ENCODE results near the gene FIBCD1. TPM values are rescaled to one million over a fixed set of nuclear protein-coding genes. Genes with fewer than 3 reads are reported as not detected.

FIBCD1 gene, protein sequence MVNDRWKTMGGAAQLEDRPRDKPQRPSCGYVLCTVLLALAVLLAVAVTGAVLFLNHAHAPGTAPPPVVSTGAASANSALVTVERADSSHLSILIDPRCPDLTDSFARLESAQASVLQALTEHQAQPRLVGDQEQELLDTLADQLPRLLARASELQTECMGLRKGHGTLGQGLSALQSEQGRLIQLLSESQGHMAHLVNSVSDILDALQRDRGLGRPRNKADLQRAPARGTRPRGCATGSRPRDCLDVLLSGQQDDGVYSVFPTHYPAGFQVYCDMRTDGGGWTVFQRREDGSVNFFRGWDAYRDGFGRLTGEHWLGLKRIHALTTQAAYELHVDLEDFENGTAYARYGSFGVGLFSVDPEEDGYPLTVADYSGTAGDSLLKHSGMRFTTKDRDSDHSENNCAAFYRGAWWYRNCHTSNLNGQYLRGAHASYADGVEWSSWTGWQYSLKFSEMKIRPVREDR
- total RNA-seq (2014; rRNA removed; shearing (Covaris generic)) (not detected in 2 replicates), total RNA-seq (2022) (not detected in 2 replicates), Bru-seq, nascent RNA (not detected), BruChase-seq, experiment 1, labeled RNA remaining after a 6-hour chase (not detected), BruChase-seq, experiment 2, labeled RNA remaining after a 2-hour chase (not detected)
- long read RNA-seq = 0 reads

GRCh38 chr9:130938652-130939404 is at the start of gene FIBCD1:
Gene FIBCD1 (minus strand): TSS chr9:130939247. CDS start chr9:130938607, 640 bp downstream.
- Histone ChIP-seq H3K9me2 (ENCODE audit: insufficient read depth, low read length) (no peaks in the 10 kb centered on the region), H3K36me3 (ENCODE audit: insufficient read depth, low read length) (no peaks in the 10 kb centered on the region), H3K27ac (ENCODE audit: low read depth, low read length, poor library complexity, severe bottlenecking) (no peak within 1 kb of the TSS), H3K4me1 (ENCODE audit: insufficient read depth, low read length, poor library complexity, severe bottlenecking) (no peaks in the 10 kb centered on the region), H3K4me3 (ENCODE audit: low read depth, low read length, poor library complexity, severe bottlenecking) (no peak within 1 kb of the TSS), H3K4me2 (ENCODE audit: low read length) (peak within 1 kb of the TSS; percentile 32; the same call in 1 of the 2 replicates), H2AFZ (ENCODE audit: low read length) (no peak within 1 kb of the TSS), H3K79me2 (ENCODE audit: insufficient read depth, low read depth, low read length) (no peaks in the 10 kb centered on the region), H4K20me1 (ENCODE audit: insufficient read depth, low read length) (no peaks in the 10 kb centered on the region), H3K9me3 (ENCODE audit: low read length) (no peaks in the 10 kb centered on the region)
- no TSS peak for BruUV-seq (replicated peaks)
- TF ChIP-seq, protein P1, sequence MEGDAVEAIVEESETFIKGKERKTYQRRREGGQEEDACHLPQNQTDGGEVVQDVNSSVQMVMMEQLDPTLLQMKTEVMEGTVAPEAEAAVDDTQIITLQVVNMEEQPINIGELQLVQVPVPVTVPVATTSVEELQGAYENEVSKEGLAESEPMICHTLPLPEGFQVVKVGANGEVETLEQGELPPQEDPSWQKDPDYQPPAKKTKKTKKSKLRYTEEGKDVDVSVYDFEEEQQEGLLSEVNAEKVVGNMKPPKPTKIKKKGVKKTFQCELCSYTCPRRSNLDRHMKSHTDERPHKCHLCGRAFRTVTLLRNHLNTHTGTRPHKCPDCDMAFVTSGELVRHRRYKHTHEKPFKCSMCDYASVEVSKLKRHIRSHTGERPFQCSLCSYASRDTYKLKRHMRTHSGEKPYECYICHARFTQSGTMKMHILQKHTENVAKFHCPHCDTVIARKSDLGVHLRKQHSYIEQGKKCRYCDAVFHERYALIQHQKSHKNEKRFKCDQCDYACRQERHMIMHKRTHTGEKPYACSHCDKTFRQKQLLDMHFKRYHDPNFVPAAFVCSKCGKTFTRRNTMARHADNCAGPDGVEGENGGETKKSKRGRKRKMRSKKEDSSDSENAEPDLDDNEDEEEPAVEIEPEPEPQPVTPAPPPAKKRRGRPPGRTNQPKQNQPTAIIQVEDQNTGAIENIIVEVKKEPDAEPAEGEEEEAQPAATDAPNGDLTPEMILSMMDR (conservative IDR thresholded peaks at IDR 0.05; ENCODE audit: low read length) = peak; percentile 53
- TF ChIP-seq EZH2phosphoT487 (IDR thresholded peaks at IDR 0.05; ENCODE audit: borderline replicate concordance, low read depth, low read length) = no peak
- DNase-seq (ENCODE audit: low spot score) = peak; percentile 24
- POLR2A ChIA-PET = no interaction called here
- CTCF ChIA-PET (ENCODE audit: unreplicated experiment) = no interaction called here
- intact Hi-C loops (cut with micrococcal nuclease; ENCODE audit: unreplicated experiment) = loop anchor here (2.0 kb wide), 1 partner anchor 168 kb away; no protein-coding TSS in a partner anchor

DNA sequence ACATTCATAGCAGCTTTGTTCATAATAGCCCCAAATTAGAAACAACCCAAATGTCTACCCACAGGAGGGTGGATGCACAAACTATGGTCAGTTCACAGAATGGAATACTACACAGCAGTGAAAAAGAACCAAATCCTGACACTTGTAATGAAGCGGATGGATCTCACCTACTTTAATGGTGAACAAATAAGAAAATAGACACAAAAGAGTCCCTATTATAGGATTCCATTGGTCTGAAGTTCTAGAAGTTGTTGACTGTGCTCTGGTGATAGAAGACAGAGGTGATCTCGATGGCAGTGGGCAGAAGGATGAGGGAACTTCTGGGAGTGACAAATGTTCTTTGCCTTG is 49.3 kb upstream of the FIBCD1 start:
- Histone ChIP-seq H3K9me2 (ENCODE audit: insufficient read depth, low read length) (no peaks in the 10 kb centered on the region), H3K79me2 (ENCODE audit: insufficient read depth, low read depth, low read length) (no peaks in the 10 kb centered on the region), H4K20me1 (ENCODE audit: insufficient read depth, low read length) (no peaks in the 10 kb centered on the region), H2AFZ (ENCODE audit: low read length) (no peak overlapping the region), H3K27ac (ENCODE audit: low read depth, low read length, poor library complexity, severe bottlenecking) (no peak overlapping the region), H3K36me3 (ENCODE audit: insufficient read depth, low read length) (no peaks in the 10 kb centered on the region), H3K9me3 (ENCODE audit: low read length) (no peaks in the 10 kb centered on the region), H3K4me1 (ENCODE audit: insufficient read depth, low read length, poor library complexity, severe bottlenecking) (no peaks in the 10 kb centered on the region), H3K4me3 (ENCODE audit: low read depth, low read length, poor library complexity, severe bottlenecking) (no peak overlapping the region), H3K4me2 (ENCODE audit: low read length) (no peak overlapping the region)
- CTCF ChIA-PET (ENCODE audit: unreplicated experiment) = no interaction called here
- POLR2A ChIA-PET = no interaction called here
- no peak for DNase-seq (ENCODE audit: low spot score)
- intact Hi-C loops (cut with micrococcal nuclease; ENCODE audit: unreplicated experiment) = no loop called here
- BruUV-seq (replicated peaks) = no TSS peak
- TF ChIP-seq EZH2phosphoT487 (IDR thresholded peaks at IDR 0.05; ENCODE audit: borderline replicate concordance, low read depth, low read length) = no peak
- TF ChIP-seq, protein P1 (conservative IDR thresholded peaks at IDR 0.05; ENCODE audit: low read length) = no peak

Measured in OCI-LY7 (cell line).